ACC112 (cell line): ENCODE results near the gene SPRYD3.

Experiments used
- H2AFZ ChIP-seq: fragments of 200-600 bp; sonication (generic); one replicate; pipeline ENCODE4 v1.6.0; 2017; ENCODE audit warnings: antibody characterized with exemption, low read length; ENCODE audit not compliant: unreplicated experiment
- H3K27ac ChIP-seq: fragments of 200-600 bp; sonication (generic); 2 replicates; pipeline ENCODE4 v1.5.1; 2014; ENCODE audit warnings: low read depth, mild to moderate bottlenecking, antibody characterized with exemption, low read length, moderate library complexity
- H3K27me3 ChIP-seq: fragments of 200-600 bp; sonication (generic); 2 replicates; pipeline ENCODE4 v1.6.1; 2014; ENCODE audit warnings: mild to moderate bottlenecking, antibody characterized with exemption, low read length, moderate library complexity, mixed read lengths; ENCODE audit not compliant: insufficient read depth
- H3K36me3 ChIP-seq: fragments of 200-600 bp; sonication (generic); 2 replicates; pipeline ENCODE4 v1.6.1; 2016; ENCODE audit warnings: mild to moderate bottlenecking, antibody characterized with exemption, low read length, moderate library complexity, mixed read lengths; ENCODE audit not compliant: insufficient read depth
- H3K4me1 ChIP-seq: fragments of 200-600 bp; sonication (generic); one replicate; pipeline ENCODE4 v1.6.1; 2016; ENCODE audit warnings: low read length, mixed read lengths; ENCODE audit not compliant: insufficient read depth, unreplicated experiment, control insufficient read depth
- H3K4me3 ChIP-seq: fragments of 200-600 bp; sonication (generic); 2 replicates; pipeline ENCODE4 v1.5.1; 2014; ENCODE audit warnings: mild to moderate bottlenecking, low read depth, low read length
- H3K79me2 ChIP-seq: fragments of 200-600 bp; sonication (generic); one replicate; pipeline ENCODE4 v1.6.0; 2016; ENCODE audit warnings: low read length; ENCODE audit not compliant: control insufficient read depth, unreplicated experiment, insufficient read depth

The SPRYD3 gene

GRCh38 chr12:53101931-53102781, 23.0 kb upstream of the SPRYD3 start:
- H3K4me3 ChIP-seq: no peak overlapping the region
- no peak overlapping the region for H3K27ac ChIP-seq
- peaks cover 3% of the 10 kb centered on the region for H3K4me1 ChIP-seq
- H3K36me3 ChIP-seq: peaks cover 6% of the 10 kb centered on the region; the same call in 1 of the 2 replicates
- no peaks in the 10 kb centered on the region for H3K27me3 ChIP-seq
- no peak overlapping the region for H2AFZ ChIP-seq
- no peaks in the 10 kb centered on the region for H3K79me2 ChIP-seq

GRCh38 chr12:53101266-53101665, 22.1 kb upstream of the SPRYD3 start:
- Histone ChIP-seq H3K4me3 (no peak overlapping the region), H3K27me3 (no peaks in the 10 kb centered on the region), H2AFZ (no peak overlapping the region), H3K36me3 (peaks cover 6% of the 10 kb centered on the region; the same call in 1 of the 2 replicates), H3K27ac (no peak overlapping the region), H3K4me1 (peaks cover 3% of the 10 kb centered on the region), H3K79me2 (no peaks in the 10 kb centered on the region)

- no peak overlapping the region for H2AFZ ChIP-seq
- H3K4me1 ChIP-seq: peaks cover 8% of the 10 kb centered on the region
Measured at GRCh38 chr12:53100466-53101151, 21.4 kb upstream of the SPRYD3 start.

GRCh38 chr12:53099071-53099882, 20.1 kb upstream of the SPRYD3 start:
- no peaks in the 10 kb centered on the region for H3K27me3 ChIP-seq
- H3K27ac ChIP-seq: peak overlapping the region; percentile 89
- peak overlapping the region; percentile 88 for H3K4me3 ChIP-seq
- no peaks in the 10 kb centered on the region for H3K79me2 ChIP-seq
- peaks cover 13% of the 10 kb centered on the region for H3K4me1 ChIP-seq
- peaks cover 6% of the 10 kb centered on the region; the same call in 1 of the 2 replicates for H3K36me3 ChIP-seq
- H2AFZ ChIP-seq: no peak overlapping the region

More at GRCh38 chr12:53100466-53101151, 21.4 kb upstream of the SPRYD3 start:
- H3K27me3 ChIP-seq: no peaks in the 10 kb centered on the region
- H3K36me3 ChIP-seq: peaks cover 6% of the 10 kb centered on the region; the same call in 1 of the 2 replicates
- H3K79me2 ChIP-seq: no peaks in the 10 kb centered on the region
- H3K4me3 ChIP-seq: no peak overlapping the region
- H3K27ac ChIP-seq: no peak overlapping the region

GRCh38 chr12:53098354-53098981, 19.3 kb upstream of the SPRYD3 start:
- H3K79me2 ChIP-seq: no peaks in the 10 kb centered on the region
- peak overlapping the region; percentile 89 for H3K27ac ChIP-seq
- no peak overlapping the region for H2AFZ ChIP-seq
- H3K36me3 ChIP-seq: peaks cover 6% of the 10 kb centered on the region; the same call in 1 of the 2 replicates
- no peaks in the 10 kb centered on the region for H3K27me3 ChIP-seq
- peak overlapping the region; percentile 88 for H3K4me3 ChIP-seq
- peaks cover 17% of the 10 kb centered on the region for H3K4me1 ChIP-seq

- Histone ChIP-seq H3K27ac (peak within 1 kb of the TSS; percentile 89), H3K36me3 (peaks cover 6% of the 10 kb centered on the region; the same call in 1 of the 2 replicates), H3K27me3 (no peaks in the 10 kb centered on the region), H3K4me3 (peak within 1 kb of the TSS; percentile 88), H2AFZ (peak within 1 kb of the TSS; percentile 36), H3K4me1 (peaks cover 17% of the 10 kb centered on the region), H3K79me2 (no peaks in the 10 kb centered on the region)
Measured at GRCh38 chr12:53097564-53098353, 18.6 kb upstream of the SPRYD3 start, which contains the start of gene IGFBP6. IGFBP6 (plus strand) TSS chr12:53097667; CDS start chr12:53097718, 51 bp downstream.

GRCh38 chr12:53097207-53097563, 18.0 kb upstream of the SPRYD3 start:
- Histone ChIP-seq H3K36me3 (peaks cover 6% of the 10 kb centered on the region; the same call in 1 of the 2 replicates), H3K27me3 (no peaks in the 10 kb centered on the region), H3K4me3 (peak overlapping the region; percentile 88), H3K79me2 (no peaks in the 10 kb centered on the region), H3K27ac (peak overlapping the region; percentile 89), H3K4me1 (peaks cover 17% of the 10 kb centered on the region), H2AFZ (peak overlapping the region; percentile 36)

- Histone ChIP-seq H2AFZ (no peak overlapping the region), H3K4me1 (peaks cover 17% of the 10 kb centered on the region), H3K27me3 (no peaks in the 10 kb centered on the region), H3K79me2 (no peaks in the 10 kb centered on the region), H3K4me3 (peak overlapping the region; percentile 88), H3K36me3 (peaks cover 6% of the 10 kb centered on the region; the same call in 1 of the 2 replicates), H3K27ac (peak overlapping the region; percentile 89)
Measured at GRCh38 chr12:53096759-53097158, 17.6 kb upstream of the SPRYD3 start.

- H3K4me1 ChIP-seq: peaks cover 17% of the 10 kb centered on the region
- no peaks in the 10 kb centered on the region for H3K27me3 ChIP-seq
- H3K36me3 ChIP-seq: peaks cover 4% of the 10 kb centered on the region; the same call in 1 of the 2 replicates
- peak overlapping the region; percentile 88 for H3K4me3 ChIP-seq
- H3K79me2 ChIP-seq: no peaks in the 10 kb centered on the region
- H3K27ac ChIP-seq: peak overlapping the region; percentile 89
- H2AFZ ChIP-seq: peak overlapping the region; percentile 45
Measured at GRCh38 chr12:53096089-53096741, 17.0 kb upstream of the SPRYD3 start.
